ENCODE results near the gene SORT1. TPM values are rescaled to one million over a fixed set of nuclear protein-coding genes. Genes with fewer than 3 reads are reported as not detected.

Gene SORT1
- total and polyA plus RNA-seq, 2 experiments from 2014 or later: 25.0 to 27.6 TPM

DNA sequence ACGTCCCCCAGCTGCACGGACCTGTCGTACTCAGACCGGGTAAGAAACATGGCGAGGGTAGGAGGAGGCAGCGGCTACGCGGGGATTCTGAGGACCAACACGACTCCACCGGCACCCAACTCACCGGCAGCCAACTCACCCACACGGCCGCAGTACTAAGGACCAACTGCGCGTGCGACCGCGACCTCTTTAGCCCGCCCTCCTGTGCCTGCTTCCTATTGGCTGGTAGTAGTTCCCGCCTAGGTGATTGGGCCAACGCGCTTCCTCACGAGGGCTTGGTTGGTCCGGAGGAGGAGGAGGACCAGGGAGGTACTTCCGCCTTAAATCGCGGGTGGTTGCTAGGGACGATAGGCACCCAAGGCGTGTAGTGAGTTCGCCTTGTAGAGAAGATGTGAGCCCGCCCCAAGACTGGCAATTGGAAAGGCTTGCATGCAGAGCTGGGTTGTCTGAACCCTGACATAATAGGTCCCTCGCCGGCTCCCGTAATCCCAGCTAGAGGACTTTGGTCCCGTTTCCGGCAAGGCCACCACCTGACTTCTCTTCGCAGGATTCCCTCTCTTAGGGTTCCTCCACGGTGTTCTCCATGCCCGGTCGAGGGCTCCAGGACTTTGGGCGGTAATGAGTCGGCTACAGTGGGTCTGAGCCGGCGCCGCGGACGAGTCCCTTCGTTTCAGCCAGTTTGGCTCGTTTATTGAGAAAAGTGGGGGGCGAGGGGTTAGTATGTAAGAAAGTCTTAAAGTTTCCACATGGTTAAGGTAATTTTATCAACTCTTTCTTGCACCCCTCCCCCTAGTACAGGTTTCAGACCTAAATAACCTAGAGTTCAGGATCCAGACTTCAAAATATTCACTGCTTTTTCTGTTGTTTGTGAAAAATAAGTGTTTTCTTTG, 28.8 kb upstream of the SORT1 start, which contains the start of gene PSMA5:
Gene PSMA5 (minus strand): TSS at position 168 of the 890 bp plus-strand sequence. CDS start 118 bp downstream, at position 50.
- H3K4me1 ChIP-seq (ENCODE audit: low read depth): peaks cover 12% of the 10 kb centered on the region
- peak within 1 kb of the TSS; percentile 82 for H3K27ac ChIP-seq
- TF ChIP-seq, protein P1, sequence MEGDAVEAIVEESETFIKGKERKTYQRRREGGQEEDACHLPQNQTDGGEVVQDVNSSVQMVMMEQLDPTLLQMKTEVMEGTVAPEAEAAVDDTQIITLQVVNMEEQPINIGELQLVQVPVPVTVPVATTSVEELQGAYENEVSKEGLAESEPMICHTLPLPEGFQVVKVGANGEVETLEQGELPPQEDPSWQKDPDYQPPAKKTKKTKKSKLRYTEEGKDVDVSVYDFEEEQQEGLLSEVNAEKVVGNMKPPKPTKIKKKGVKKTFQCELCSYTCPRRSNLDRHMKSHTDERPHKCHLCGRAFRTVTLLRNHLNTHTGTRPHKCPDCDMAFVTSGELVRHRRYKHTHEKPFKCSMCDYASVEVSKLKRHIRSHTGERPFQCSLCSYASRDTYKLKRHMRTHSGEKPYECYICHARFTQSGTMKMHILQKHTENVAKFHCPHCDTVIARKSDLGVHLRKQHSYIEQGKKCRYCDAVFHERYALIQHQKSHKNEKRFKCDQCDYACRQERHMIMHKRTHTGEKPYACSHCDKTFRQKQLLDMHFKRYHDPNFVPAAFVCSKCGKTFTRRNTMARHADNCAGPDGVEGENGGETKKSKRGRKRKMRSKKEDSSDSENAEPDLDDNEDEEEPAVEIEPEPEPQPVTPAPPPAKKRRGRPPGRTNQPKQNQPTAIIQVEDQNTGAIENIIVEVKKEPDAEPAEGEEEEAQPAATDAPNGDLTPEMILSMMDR (IDR thresholded peaks at IDR 0.05; ENCODE audit: low read depth, low read length): no peak

DNA sequence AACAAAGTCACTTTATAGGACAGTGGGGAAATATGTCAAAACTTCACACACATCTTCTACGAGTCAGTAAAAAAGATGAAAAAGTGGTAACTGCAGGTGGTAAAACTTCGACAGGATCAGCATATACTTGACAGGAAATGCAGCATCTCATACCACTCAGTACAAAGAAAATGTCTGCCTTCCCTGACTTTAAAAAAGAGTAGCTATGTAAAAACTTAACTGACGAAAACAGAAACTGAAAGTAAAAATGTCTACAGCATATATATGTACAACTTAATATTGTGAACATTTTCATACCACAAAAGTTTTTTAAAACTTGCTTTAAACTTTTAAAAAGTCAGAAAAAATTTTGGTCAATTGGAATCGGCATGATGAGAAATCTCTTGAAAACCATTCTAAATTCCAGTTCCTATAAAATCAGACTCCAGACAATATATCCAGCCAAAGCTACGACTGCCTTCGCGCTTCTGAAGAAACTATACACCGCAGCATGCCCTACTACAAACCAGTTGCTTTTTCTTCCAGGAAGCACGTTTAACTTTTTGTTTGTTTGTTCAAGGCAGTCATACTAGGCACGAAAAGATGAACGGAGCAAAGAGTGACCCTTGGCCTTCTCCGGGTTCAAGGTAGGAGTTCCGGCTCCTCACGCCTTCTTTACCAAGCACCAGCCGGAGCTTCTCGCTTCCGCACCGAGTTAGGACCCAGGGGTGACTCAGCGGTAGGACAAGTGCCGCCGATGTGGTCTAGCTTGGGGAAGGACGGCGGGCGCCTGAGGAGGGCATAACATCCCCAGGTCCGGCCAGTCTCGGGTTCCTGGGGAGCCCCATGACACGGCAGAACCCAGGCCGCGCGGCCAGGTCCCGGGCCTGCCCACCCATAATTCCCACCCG, 27.9 kb upstream of the SORT1 start:
- H3K27ac ChIP-seq: peak overlapping the region; percentile 82
- peak in 1 of 2 donors; percentile 35 for DNase-seq (ENCODE audit: low read depth in 1 of 2, low spot score in 1 of 2)

More for the DNA sequence above, 28.8 kb upstream of the SORT1 start, which contains the start of gene PSMA5:
- H3K4me3 ChIP-seq: peak within 1 kb of the TSS; percentile 89
- H3K36me3 ChIP-seq: peaks cover 2% of the 10 kb centered on the region
- DNase-seq (ENCODE audit: low read depth in 1 of 2, low spot score in 1 of 2): peak; percentile 99 to 100
- no peaks in the 10 kb centered on the region for H3K27me3 ChIP-seq
- no peaks in the 10 kb centered on the region for H3K9me3 ChIP-seq (ENCODE audit: low read depth)

DNA sequence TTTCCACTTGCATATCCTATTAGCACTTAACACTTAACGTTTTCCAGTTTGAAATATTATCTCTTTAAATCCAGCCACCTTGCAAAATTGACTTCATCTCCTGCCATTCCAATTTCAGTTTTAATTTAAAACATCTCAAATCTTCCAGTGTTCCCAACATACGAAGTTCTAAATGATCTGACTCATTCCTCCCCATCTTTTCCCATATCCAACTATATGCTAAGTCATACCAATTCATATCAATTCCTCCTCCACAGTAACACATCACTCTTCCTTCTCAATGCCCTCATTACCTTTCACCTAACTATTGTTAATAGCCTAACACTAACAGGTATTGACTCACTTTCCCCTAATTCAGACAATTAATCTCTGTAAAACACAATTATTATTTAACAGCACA, 25.8 kb upstream of the SORT1 start:
- Histone ChIP-seq H3K27me3 (no peaks in the 10 kb centered on the region), H3K27ac (no peak overlapping the region), H3K9me3 (ENCODE audit: low read depth) (no peaks in the 10 kb centered on the region), H3K4me3 (no peak overlapping the region), H3K4me1 (ENCODE audit: low read depth) (peaks cover 12% of the 10 kb centered on the region), H3K36me3 (peaks cover 18% of the 10 kb centered on the region)
- DNase-seq (ENCODE audit: low read depth in 1 of 2, low spot score in 1 of 2): no peak
- TF ChIP-seq, protein P1 (IDR thresholded peaks at IDR 0.05; ENCODE audit: low read depth, low read length): no peak

More for the DNA sequence above, 27.9 kb upstream of the SORT1 start:
- Histone ChIP-seq H3K36me3 (peaks cover 7% of the 10 kb centered on the region), H3K4me3 (peak overlapping the region; percentile 89), H3K9me3 (ENCODE audit: low read depth) (no peaks in the 10 kb centered on the region), H3K4me1 (ENCODE audit: low read depth) (peaks cover 12% of the 10 kb centered on the region), H3K27me3 (no peaks in the 10 kb centered on the region)
- TF ChIP-seq, protein P1 (IDR thresholded peaks at IDR 0.05; ENCODE audit: low read depth, low read length): no peak

DNA sequence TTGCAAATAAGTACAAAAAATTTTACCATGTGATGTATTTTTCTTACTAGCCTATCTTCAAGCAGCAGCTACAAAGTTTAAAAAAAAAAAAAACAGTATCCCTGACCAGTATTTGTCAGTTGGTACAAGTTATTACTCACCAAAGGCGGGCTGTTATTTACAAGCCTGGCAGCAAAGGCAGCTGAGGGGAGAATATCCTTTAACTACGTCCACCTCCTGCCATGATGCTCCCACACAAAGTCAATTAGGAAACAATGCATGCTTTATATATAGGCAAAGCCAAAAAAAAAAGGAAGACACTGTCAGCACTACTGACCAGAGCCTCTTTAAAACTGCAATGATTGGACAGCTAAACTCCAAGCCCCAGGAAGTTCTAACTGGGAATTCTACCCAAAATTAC, 14.8 kb upstream of the SORT1 start:
- Histone ChIP-seq H3K4me3 (no peak overlapping the region), H3K27ac (no peak overlapping the region), H3K9me3 (ENCODE audit: low read depth) (no peaks in the 10 kb centered on the region), H3K27me3 (no peaks in the 10 kb centered on the region), H3K4me1 (ENCODE audit: low read depth) (no peaks in the 10 kb centered on the region), H3K36me3 (peaks cover 69% of the 10 kb centered on the region)
- TF ChIP-seq, protein P1 (IDR thresholded peaks at IDR 0.05; ENCODE audit: low read depth, low read length): no peak
- DNase-seq (ENCODE audit: low read depth in 1 of 2, low spot score in 1 of 2): peak in 1 of 2 donors; percentile 36

DNA sequence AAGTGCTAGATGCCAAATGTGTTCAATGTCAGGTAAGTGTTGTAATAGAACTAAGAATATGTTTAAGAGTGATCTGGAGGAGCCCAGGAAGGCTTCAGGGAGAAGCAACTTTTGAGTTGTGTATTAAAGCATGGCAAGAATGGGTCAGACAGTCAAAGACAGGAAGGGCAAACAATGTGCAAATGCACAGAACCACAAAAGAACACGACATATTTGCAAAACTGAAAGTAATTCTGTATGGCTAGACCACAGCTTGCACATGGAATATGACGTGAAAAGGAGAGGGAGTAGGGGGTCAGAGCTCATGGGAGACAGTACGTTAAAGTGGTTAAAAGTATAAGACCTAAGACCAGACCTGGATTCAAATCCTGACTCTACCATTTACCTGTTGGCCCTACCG, 7.1 kb upstream of the SORT1 start:
- Histone ChIP-seq H3K4me3 (no peak overlapping the region), H3K36me3 (peaks cover 36% of the 10 kb centered on the region), H3K9me3 (ENCODE audit: low read depth) (no peaks in the 10 kb centered on the region), H3K27ac (no peak overlapping the region), H3K27me3 (no peaks in the 10 kb centered on the region), H3K4me1 (ENCODE audit: low read depth) (no peaks in the 10 kb centered on the region)
- TF ChIP-seq, protein P1 (IDR thresholded peaks at IDR 0.05; ENCODE audit: low read depth, low read length): no peak
- DNase-seq (ENCODE audit: low read depth in 1 of 2, low spot score in 1 of 2): no peak
